CD4-positive, CD25-positive, alpha-beta regulatory T cell (primary cell): ENCODE measurements around the gene KEAP1. TPM values are rescaled to one million over a fixed set of nuclear protein-coding genes. Genes with fewer than 3 reads are reported as not detected.

ENCODE experiments used
- ATAC-seq, 2 donors: fragments of 150-1000 bp; cut with Tn5 transposase; one replicate each; pipeline ENCODE4 v1.10.0; 2021; ENCODE audit warnings: low read depth in 2 of 2, moderate number of reproducible peaks in 2 of 2, moderate library complexity in 1 of 2
- DNase-seq, 3 donors: peaks; one replicate each; pipeline versions ENCODE4 v3.0.0 to v3.0.0-alpha.2; 2012 to 2022; ENCODE audit warnings: mixed read lengths in 1 of 3
- H3K27ac ChIP-seq: one replicate; pipeline ENCODE4 v1.7.0; 2013; ENCODE audit warnings: mild to moderate bottlenecking, low read length; ENCODE audit not compliant: insufficient read depth, poor library complexity, severe bottlenecking
- H3K27me3 ChIP-seq: one replicate; pipeline ENCODE4 v1.7.0; 2013; ENCODE audit warnings: low read length; ENCODE audit not compliant: control insufficient read depth, insufficient read depth
- H3K36me3 ChIP-seq: one replicate; pipeline ENCODE4 v1.7.0; 2013; ENCODE audit warnings: mild to moderate bottlenecking, low read length, moderate library complexity; ENCODE audit not compliant: control insufficient read depth, insufficient read depth
- H3K4me1 ChIP-seq: 2 replicates; pipeline ENCODE4 v1.7.0; 2013; ENCODE audit warnings: mild to moderate bottlenecking, low read length; ENCODE audit not compliant: insufficient read depth, control insufficient read depth, poor library complexity, severe bottlenecking
- H3K4me3 ChIP-seq: one replicate; pipeline ENCODE4 v1.7.0; 2013; ENCODE audit warnings: low read depth, mild to moderate bottlenecking, low read length, moderate library complexity
- H3K9me3 ChIP-seq, 2 experiments: 1 replicate in 1 of 2; 2 replicates in 1 of 2; pipeline ENCODE4 v1.7.0; 2013; ENCODE audit warnings: low read length in 2 of 2, mild to moderate bottlenecking in 1 of 2, moderate library complexity in 1 of 2; ENCODE audit not compliant: control insufficient read depth in 2 of 2
- H3K27ac Mint-ChIP-seq, 3 donors: one replicate each; pipeline ENCODE4 v1.8.0; 2020 to 2022; ENCODE audit warnings: mild to moderate bottlenecking in 3 of 3, mixed read lengths in 3 of 3, moderate library complexity in 2 of 3
- H3K27me3 Mint-ChIP-seq: one replicate; pipeline ENCODE4 v1.8.0; 2022; ENCODE audit warnings: mild to moderate bottlenecking, mixed read lengths
- H3K36me3 Mint-ChIP-seq: one replicate; pipeline ENCODE4 v1.8.0; 2020; ENCODE audit warnings: mixed read lengths
- H3K4me1 Mint-ChIP-seq, 4 donors: one replicate each; pipeline ENCODE4 v1.8.0; 2020 to 2022; ENCODE audit warnings: mixed read lengths in 4 of 4, mild to moderate bottlenecking in 1 of 4
- H3K4me3 Mint-ChIP-seq, 4 donors: one replicate each; pipeline ENCODE4 v1.8.0; 2020 to 2022; ENCODE audit warnings: mild to moderate bottlenecking in 4 of 4, mixed read lengths in 4 of 4, moderate library complexity in 3 of 4
- H3K9me3 Mint-ChIP-seq, 7 donors: one replicate each; pipeline ENCODE4 v1.8.0; 2020 to 2022; ENCODE audit warnings: mixed read lengths in 7 of 7, mild to moderate bottlenecking in 3 of 7, moderate library complexity in 2 of 7
- polyA plus RNA-seq, 4 donors: library from polyadenylated mRNA; unstranded; fragments of 300-500 nt; fragmentation: Illumina TruSeq; gene quantifications; one replicate each; pipeline ENCODE4 v1.2.3, GENCODE V29; 2021
- total RNA-seq: library from RNA; stranded (reverse); gene quantifications from one replicate; pipeline ENCODE4 v1.2.3, GENCODE V29; 2022

The KEAP1 gene
- total and polyA plus RNA-seq, 5 donors from 2014 or later = 26.2 to 75.1 (median 53.7) TPM

DNA sequence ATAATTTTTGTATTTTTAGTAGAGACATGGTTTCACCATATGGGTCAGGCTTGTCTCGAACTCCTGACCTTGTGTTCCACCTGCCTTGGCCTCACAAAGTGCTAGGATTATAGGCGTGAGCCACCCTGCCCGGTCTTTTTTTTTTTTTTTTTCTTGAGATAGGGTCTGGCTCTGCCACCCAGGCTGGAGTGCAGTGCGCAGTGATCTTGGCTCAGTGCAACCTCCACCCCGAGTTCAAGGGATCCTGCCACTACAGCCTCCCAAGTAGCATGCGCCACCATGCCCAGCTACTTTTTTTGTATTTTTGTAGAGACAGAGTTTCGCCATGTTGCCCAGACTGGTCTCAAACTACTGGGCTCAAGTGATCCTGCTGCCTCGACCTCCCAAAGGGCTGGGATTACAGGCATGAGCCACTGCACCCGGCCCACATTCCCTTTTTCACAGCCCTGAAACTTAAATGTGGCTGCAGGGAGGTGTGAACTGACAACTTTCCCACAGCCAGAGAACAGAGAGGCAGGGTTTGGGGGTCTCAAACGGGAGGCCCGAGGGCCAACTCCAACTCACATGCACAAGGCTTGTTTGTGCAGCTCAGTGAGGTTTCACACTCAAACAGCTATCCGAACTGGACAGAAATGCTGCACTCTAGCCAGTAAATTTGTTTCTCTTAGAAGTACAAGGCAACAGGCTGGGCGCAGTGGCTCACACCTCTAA lies 18.5 kb upstream of the KEAP1 start:
- no peak overlapping the region for H3K27ac ChIP-seq
- peaks cover 0 to 2% (median 0%) of the 10 kb centered on the region in 7 donors for H3K9me3 Mint-ChIP-seq
- peaks cover 25% of the 10 kb centered on the region for H3K4me1 ChIP-seq
- H3K4me1 Mint-ChIP-seq = peaks cover 3 to 20% (median 12%) of the 10 kb centered on the region in 4 donors
- H3K9me3 ChIP-seq = no peaks in the 10 kb centered on the region
- no peak overlapping the region for H3K27ac Mint-ChIP-seq
- no peak for DNase-seq
- H3K27me3 ChIP-seq = peaks cover 8% of the 10 kb centered on the region
- peaks cover 48% of the 10 kb centered on the region for H3K27me3 Mint-ChIP-seq
- peaks cover 3% of the 10 kb centered on the region for H3K36me3 Mint-ChIP-seq
- ATAC-seq = no peak
- H3K36me3 ChIP-seq = no peaks in the 10 kb centered on the region
- no peak overlapping the region for H3K4me3 ChIP-seq
- H3K4me3 Mint-ChIP-seq = no peak overlapping the region

DNA sequence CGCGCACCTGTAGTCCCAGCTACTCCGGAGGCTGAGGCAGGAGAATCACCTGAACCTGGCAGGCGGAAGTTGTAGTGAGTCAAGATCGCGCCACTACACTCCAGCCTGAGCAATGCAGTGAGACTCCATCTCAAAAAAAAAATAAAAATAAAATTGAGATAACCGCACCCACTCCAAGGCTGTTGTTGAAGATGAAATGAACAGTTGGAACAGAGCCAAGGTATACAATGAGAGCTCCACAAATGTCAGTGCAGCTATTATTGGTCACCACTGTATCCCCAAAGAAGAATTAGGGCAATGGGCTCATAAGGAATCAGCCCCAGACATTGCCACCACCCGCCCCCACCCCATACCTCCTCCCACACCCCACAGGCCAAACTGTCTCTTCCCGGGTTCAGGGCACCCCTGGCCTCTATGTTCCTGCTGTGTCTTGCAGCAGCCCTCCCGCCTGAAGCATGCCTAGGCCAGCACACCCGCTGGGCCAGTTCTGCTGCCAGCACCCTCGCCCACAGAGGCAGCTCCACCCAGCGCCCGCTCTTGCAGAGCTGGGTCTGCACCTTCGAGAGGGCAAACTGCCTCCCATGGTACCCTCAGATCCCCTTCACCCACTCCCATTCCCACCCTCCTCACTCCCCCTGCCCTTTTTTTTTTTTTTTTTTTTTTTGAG lies 17.6 kb upstream of the KEAP1 start:
- ATAC-seq (no peak), DNase-seq (no peak)
- H3K4me1 ChIP-seq = peaks cover 25% of the 10 kb centered on the region
- peaks cover 56% of the 10 kb centered on the region for H3K27me3 Mint-ChIP-seq
- H3K4me1 Mint-ChIP-seq = peaks cover 3 to 22% (median 12%) of the 10 kb centered on the region in 4 donors
- peaks cover 3% of the 10 kb centered on the region for H3K36me3 Mint-ChIP-seq
- peaks cover 14% of the 10 kb centered on the region for H3K27me3 ChIP-seq
- no peak overlapping the region for H3K4me3 ChIP-seq
- no peak overlapping the region for H3K27ac ChIP-seq
- H3K36me3 ChIP-seq = no peaks in the 10 kb centered on the region
- H3K27ac Mint-ChIP-seq = peak overlapping the region in 1 of 3 donors; percentile 5
- H3K4me3 Mint-ChIP-seq = no peak overlapping the region
- peaks cover 0 to 2% (median 0%) of the 10 kb centered on the region in 7 donors for H3K9me3 Mint-ChIP-seq
- H3K9me3 ChIP-seq = no peaks in the 10 kb centered on the region

DNA sequence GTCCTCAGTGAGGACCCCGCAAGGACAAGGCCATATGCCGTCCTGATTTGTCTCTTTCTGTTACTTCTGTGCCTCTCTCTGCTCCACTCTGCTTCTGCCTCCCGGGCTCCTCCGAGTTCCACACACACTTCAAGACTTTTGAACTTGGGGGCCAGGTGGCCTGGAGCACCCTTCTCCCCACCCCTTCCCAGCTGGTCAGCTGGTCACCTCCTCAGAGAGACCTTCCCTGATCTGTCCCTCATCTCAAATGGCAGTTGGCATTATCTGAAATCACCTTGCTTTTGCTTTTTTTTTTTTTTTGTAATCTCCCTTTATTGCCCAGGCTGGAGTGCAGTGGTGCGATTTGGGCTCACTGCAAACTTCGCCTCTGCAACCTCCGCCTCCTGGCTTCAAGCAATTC lies 16.3 kb upstream of the KEAP1 start:
- Histone ChIP-seq H3K27ac (no peak overlapping the region), H3K4me1 (peaks cover 25% of the 10 kb centered on the region), H3K36me3 (no peaks in the 10 kb centered on the region), H3K9me3 (no peaks in the 10 kb centered on the region), H3K27me3 (peaks cover 17% of the 10 kb centered on the region), H3K4me3 (no peak overlapping the region)
- Mint-ChIP-seq H3K4me3 (peak overlapping the region in 1 of 4 donors; percentile 23), H3K36me3 (peaks cover 3% of the 10 kb centered on the region), H3K9me3 (peaks cover 0 to 2% (median 0%) of the 10 kb centered on the region in 7 donors), H3K4me1 (peaks cover 3 to 22% (median 12%) of the 10 kb centered on the region in 4 donors), H3K27ac (no peak overlapping the region), H3K27me3 (peaks cover 63% of the 10 kb centered on the region)
- DNase-seq (no peak), ATAC-seq (no peak)

DNA sequence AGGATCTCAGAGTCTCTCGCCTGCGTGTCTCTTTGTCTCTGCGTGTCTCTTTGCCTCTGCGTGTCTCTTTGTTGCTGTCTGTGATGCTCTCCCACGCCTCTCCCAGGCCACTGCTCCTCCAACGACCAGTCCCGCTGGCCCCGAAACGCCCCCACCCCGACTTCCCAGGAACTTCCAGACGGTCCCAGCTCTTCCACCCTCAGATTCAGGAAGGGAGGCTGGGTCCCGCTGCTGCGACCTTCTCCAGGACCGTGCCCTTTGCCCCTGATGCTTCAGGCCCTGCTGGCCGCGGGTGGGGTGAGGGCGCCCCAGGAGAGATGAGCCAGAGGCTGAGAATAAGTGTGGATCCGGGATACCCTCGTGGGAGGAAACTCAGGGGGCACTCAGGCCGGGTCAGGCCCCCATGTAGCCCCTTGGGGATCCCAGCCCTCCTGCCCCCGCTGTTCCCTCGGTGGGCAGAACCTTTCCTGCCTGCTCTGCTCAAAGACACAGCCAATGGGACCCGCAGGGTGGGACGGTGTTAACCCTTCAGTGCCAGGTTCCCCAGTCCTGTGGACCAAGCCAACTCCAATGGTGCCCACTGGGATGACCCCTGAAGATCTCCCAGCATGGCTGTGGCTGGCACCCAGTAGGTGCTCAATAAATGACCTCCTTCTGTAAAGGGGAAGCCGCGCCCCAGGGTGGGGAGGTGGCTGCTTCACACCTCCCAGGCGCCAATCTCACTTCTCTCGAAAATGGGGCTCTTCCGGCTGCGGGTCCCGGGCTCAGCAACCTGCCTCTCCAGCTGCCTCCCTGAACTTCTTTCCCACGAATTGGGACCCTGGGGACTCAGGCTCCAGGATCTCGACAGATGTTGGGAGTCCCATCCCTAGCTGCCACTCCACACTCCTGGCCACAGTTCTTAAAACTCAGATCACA lies 15.5 kb upstream of the KEAP1 start:
- H3K36me3 ChIP-seq = no peaks in the 10 kb centered on the region
- ATAC-seq = no peak
- peaks cover 0 to 2% (median 0%) of the 10 kb centered on the region in 7 donors for H3K9me3 Mint-ChIP-seq
- no peak overlapping the region for H3K27ac Mint-ChIP-seq
- DNase-seq = no peak
- H3K9me3 ChIP-seq = no peaks in the 10 kb centered on the region
- peaks cover 3% of the 10 kb centered on the region for H3K36me3 Mint-ChIP-seq
- peak overlapping the region in 3 of 4 donors; percentile 52 to 79 (median 67) for H3K4me3 Mint-ChIP-seq
- H3K27me3 ChIP-seq = peaks cover 17% of the 10 kb centered on the region
- H3K4me3 ChIP-seq = no peak overlapping the region
- peaks cover 28% of the 10 kb centered on the region for H3K4me1 ChIP-seq
- H3K27ac ChIP-seq = no peak overlapping the region
- peaks cover 59% of the 10 kb centered on the region for H3K27me3 Mint-ChIP-seq
- H3K4me1 Mint-ChIP-seq = peaks cover 3 to 23% (median 13%) of the 10 kb centered on the region in 4 donors

DNA sequence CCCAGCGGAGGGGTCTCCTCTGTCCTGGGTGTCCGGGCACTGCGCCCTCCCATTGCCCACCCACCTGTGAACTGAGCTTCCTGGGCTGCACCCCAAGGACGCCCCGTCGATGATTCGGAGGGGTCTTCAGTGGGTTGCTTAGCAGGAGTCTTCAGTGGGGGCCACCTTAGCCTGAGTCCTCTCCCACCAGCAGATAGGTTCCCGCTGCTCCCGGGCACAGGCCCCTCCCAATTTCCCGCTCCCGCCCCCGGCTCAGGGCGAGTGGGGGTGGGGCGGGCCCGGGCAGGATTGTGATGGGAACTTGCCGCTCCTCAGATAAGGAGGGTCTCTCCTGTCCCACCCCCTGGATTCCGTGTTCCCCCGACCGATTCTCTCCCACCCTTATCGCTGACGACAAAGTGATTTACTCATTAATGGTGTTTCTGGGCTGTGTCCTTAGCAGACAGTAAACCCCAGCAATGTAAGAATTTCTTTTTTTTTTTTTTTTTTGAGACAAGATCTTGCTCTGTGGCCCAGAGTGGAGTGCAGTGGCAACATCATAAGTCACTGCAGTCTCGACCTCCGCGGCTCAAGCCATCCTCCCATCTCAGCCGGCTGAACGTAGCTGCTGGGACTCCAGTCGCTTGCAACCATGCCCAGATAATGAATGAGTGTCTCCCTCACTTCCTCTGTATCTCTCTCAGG lies 14.7 kb upstream of the KEAP1 start:
- ATAC-seq (peak; percentile 17 to 31), DNase-seq (no peak)
- Mint-ChIP-seq H3K9me3 (peaks cover 0 to 2% (median 0%) of the 10 kb centered on the region in 7 donors), H3K27ac (no peak overlapping the region), H3K36me3 (peaks cover 3% of the 10 kb centered on the region), H3K4me1 (peaks cover 3 to 30% (median 13%) of the 10 kb centered on the region in 4 donors), H3K27me3 (peaks cover 62% of the 10 kb centered on the region), H3K4me3 (peak overlapping the region; percentile 44 to 79 (median 54))
- Histone ChIP-seq H3K4me3 (no peak overlapping the region), H3K36me3 (no peaks in the 10 kb centered on the region), H3K4me1 (peaks cover 28% of the 10 kb centered on the region), H3K9me3 (no peaks in the 10 kb centered on the region), H3K27me3 (peaks cover 23% of the 10 kb centered on the region), H3K27ac (no peak overlapping the region)

DNA sequence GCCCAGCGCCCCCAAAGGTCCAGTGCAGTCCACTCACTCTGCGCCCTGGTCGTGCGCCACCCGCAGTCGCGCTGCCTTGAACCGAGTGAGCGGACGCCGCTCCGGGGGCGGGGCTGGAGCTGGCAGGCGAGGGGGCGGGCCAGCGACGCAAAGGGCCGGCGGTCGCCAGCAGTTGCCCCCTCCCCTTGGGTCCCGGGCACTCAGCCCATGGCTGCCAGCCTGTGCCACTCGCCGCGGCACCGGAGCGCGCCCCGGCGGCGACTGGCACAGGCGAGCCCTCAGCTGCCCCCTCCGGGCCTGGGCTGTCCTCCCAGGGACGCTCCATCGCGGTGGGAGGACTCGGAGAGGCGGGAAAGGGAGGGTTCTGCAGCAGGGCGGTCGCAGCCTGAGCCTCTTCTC lies 14.2 kb upstream of the KEAP1 start, which contains the start of gene S1PR5:
TSS of gene S1PR5 (minus strand) at position 87 of the 399 bp plus-strand sequence. CDS start 2,436 bp downstream, outside the sequence.
- Mint-ChIP-seq H3K4me1 (peaks cover 3 to 30% (median 13%) of the 10 kb centered on the region in 4 donors), H3K36me3 (peaks cover 3% of the 10 kb centered on the region), H3K9me3 (peaks cover 0 to 2% (median 0%) of the 10 kb centered on the region in 7 donors), H3K27ac (no peak within 1 kb of the TSS), H3K27me3 (peaks cover 67% of the 10 kb centered on the region), H3K4me3 (peak within 1 kb of the TSS; percentile 56 to 79 (median 74))
- Histone ChIP-seq H3K27ac (no peak within 1 kb of the TSS), H3K36me3 (no peaks in the 10 kb centered on the region), H3K4me3 (no peak within 1 kb of the TSS), H3K27me3 (peaks cover 26% of the 10 kb centered on the region), H3K9me3 (no peaks in the 10 kb centered on the region), H3K4me1 (peaks cover 28% of the 10 kb centered on the region)
- no peak for ATAC-seq
- no peak for DNase-seq
